ENCODE measurements around the gene EPHA4. TPM values are rescaled to one million over a fixed set of nuclear protein-coding genes. Genes with fewer than 3 reads are reported as not detected.

EPHA4 gene
- total and polyA plus RNA-seq, 7 experiments from 2014 or later = 8.3 to 42.8 (median 25.3) TPM

- peaks cover 0 to 4% (median 0%) of the 10 kb centered on the region in 5 donors for H3K36me3 Mint-ChIP-seq
- Histone ChIP-seq H3K27me3 (ENCODE audit: control insufficient read depth in 2 of 2, insufficient read depth in 2 of 2, low read length in 2 of 2) (no peaks in the 10 kb centered on the region), H3K9me3 (ENCODE audit: control insufficient read depth in 2 of 3, low read length in 3 of 3) (no peaks in the 10 kb centered on the region), H3K36me3 (ENCODE audit: control insufficient read depth in 2 of 3, insufficient read depth in 3 of 3, low read length in 3 of 3) (no peaks in the 10 kb centered on the region), H3K4me1 (ENCODE audit: control insufficient read depth in 2 of 2, insufficient read depth in 2 of 2, low read length in 2 of 2) (no peaks in the 10 kb centered on the region), H3K27ac (ENCODE audit: low read depth, low read length) (no peak overlapping the region), H3K4me3 (ENCODE audit: low read length) (no peak overlapping the region)
- ChIA-PET CTCF (no interaction called here), POLR2A (interaction anchor here (0.5 to 1.2 kb wide), 3 partner anchors 30 to 80 kb away, joined by 3 to 5 read pairs (median 3); no protein-coding TSS in a partner anchor)
- no peak overlapping the region for H3K4me3 Mint-ChIP-seq
- H3K27me3 Mint-ChIP-seq = peaks cover 7 to 22% (median 13%) of the 10 kb centered on the region in 5 donors
- H3K4me1 Mint-ChIP-seq = peaks cover 0 to 2% (median 0%) of the 10 kb centered on the region in 7 donors
- DNase-seq (no peak), ATAC-seq (no peak)
- H3K27ac Mint-ChIP-seq = no peak overlapping the region
- intact Hi-C loops (cut with micrococcal nuclease) = no loop called here
- peaks cover 2 to 15% (median 7%) of the 10 kb centered on the region in 11 donors for H3K9me3 Mint-ChIP-seq
These were observed 161.6 kb downstream of the EPHA4 start for GRCh38 chr2:221410487-221410886.

GRCh38 chr2:221407765-221408164 lies 164.3 kb downstream of the EPHA4 start:
- no peak overlapping the region for H3K4me3 Mint-ChIP-seq
- DNase-seq = no peak
- peaks cover 0 to 2% (median 0%) of the 10 kb centered on the region in 7 donors for H3K4me1 Mint-ChIP-seq
- no peaks in the 10 kb centered on the region for H3K27me3 ChIP-seq (ENCODE audit: control insufficient read depth in 2 of 2, insufficient read depth in 2 of 2, low read length in 2 of 2)
- H3K36me3 ChIP-seq (ENCODE audit: control insufficient read depth in 2 of 3, insufficient read depth in 3 of 3, low read length in 3 of 3) = no peaks in the 10 kb centered on the region
- no peak overlapping the region for H3K27ac Mint-ChIP-seq
- CTCF ChIA-PET = no interaction called here
- peaks cover 2 to 15% (median 7%) of the 10 kb centered on the region in 11 donors for H3K9me3 Mint-ChIP-seq
- H3K27me3 Mint-ChIP-seq = peaks cover 7 to 20% (median 13%) of the 10 kb centered on the region in 5 donors
- H3K9me3 ChIP-seq (ENCODE audit: control insufficient read depth in 2 of 3, low read length in 3 of 3) = no peaks in the 10 kb centered on the region
- POLR2A ChIA-PET = interaction anchor here (0.7 kb wide), 1 partner anchor 19 kb away, joined by 4 read pairs; no protein-coding TSS in a partner anchor
- intact Hi-C loops (cut with micrococcal nuclease) = no loop called here
- ATAC-seq = no peak
- H3K4me3 ChIP-seq (ENCODE audit: low read length) = no peak overlapping the region
- no peaks in the 10 kb centered on the region for H3K4me1 ChIP-seq (ENCODE audit: control insufficient read depth in 2 of 2, insufficient read depth in 2 of 2, low read length in 2 of 2)
- peaks cover 0 to 4% (median 0%) of the 10 kb centered on the region in 5 donors for H3K36me3 Mint-ChIP-seq
- no peak overlapping the region for H3K27ac ChIP-seq (ENCODE audit: low read depth, low read length)

DNA sequence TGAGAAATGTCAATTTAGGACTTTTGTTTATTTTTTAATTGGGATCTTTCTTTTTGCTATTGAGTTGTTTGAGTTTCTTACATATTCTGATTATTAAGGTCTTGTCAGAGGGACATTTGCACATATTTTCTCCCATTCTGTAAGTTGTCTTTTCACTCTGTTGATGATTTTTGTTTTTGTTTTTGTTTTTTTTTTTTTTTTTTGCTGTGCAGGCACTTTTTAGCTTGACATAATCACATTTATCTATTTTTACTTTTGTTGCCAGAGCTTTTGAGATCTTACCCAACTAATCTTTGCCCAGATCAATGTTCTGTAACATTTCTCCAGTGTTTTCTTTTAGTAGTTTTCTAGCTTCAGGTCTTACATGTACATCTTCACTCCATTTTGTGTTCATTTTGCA lies 166.6 kb downstream of the EPHA4 start:
- H3K36me3 Mint-ChIP-seq = peaks cover 0 to 4% (median 0%) of the 10 kb centered on the region in 5 donors
- DNase-seq (no peak), ATAC-seq (no peak)
- H3K4me3 Mint-ChIP-seq = no peak overlapping the region
- Histone ChIP-seq H3K27me3 (ENCODE audit: control insufficient read depth in 2 of 2, insufficient read depth in 2 of 2, low read length in 2 of 2) (no peaks in the 10 kb centered on the region), H3K27ac (ENCODE audit: low read depth, low read length) (no peak overlapping the region), H3K9me3 (ENCODE audit: control insufficient read depth in 2 of 3, low read length in 3 of 3) (no peaks in the 10 kb centered on the region), H3K4me3 (ENCODE audit: low read length) (no peak overlapping the region), H3K4me1 (ENCODE audit: control insufficient read depth in 2 of 2, insufficient read depth in 2 of 2, low read length in 2 of 2) (no peaks in the 10 kb centered on the region), H3K36me3 (ENCODE audit: control insufficient read depth in 2 of 3, insufficient read depth in 3 of 3, low read length in 3 of 3) (no peaks in the 10 kb centered on the region)
- ChIA-PET POLR2A (no interaction called here), CTCF (no interaction called here)
- peaks cover 7 to 17% (median 9%) of the 10 kb centered on the region in 5 donors for H3K27me3 Mint-ChIP-seq
- intact Hi-C loops (cut with micrococcal nuclease) = no loop called here
- peaks cover 0 to 15% (median 7%) of the 10 kb centered on the region in 11 donors for H3K9me3 Mint-ChIP-seq
- H3K4me1 Mint-ChIP-seq = peaks cover 0 to 2% (median 0%) of the 10 kb centered on the region in 7 donors
- no peak overlapping the region for H3K27ac Mint-ChIP-seq

- peaks cover 0 to 8% (median 6%) of the 10 kb centered on the region in 5 donors for H3K27me3 Mint-ChIP-seq
- no peaks in the 10 kb centered on the region for H3K36me3 ChIP-seq (ENCODE audit: control insufficient read depth in 2 of 3, insufficient read depth in 3 of 3, low read length in 3 of 3)
- peaks cover 0 to 4% (median 0%) of the 10 kb centered on the region in 5 donors for H3K36me3 Mint-ChIP-seq
- intact Hi-C loops (cut with micrococcal nuclease) = no loop called here
- ChIA-PET CTCF (no interaction called here), POLR2A (no interaction called here)
- no peak overlapping the region for H3K27ac ChIP-seq (ENCODE audit: low read depth, low read length)
- peaks cover 0 to 2% (median 0%) of the 10 kb centered on the region in 7 donors for H3K4me1 Mint-ChIP-seq
- no peaks in the 10 kb centered on the region for H3K9me3 ChIP-seq (ENCODE audit: control insufficient read depth in 2 of 3, low read length in 3 of 3)
- ATAC-seq (no peak), DNase-seq (no peak)
- H3K27ac Mint-ChIP-seq = no peak overlapping the region
- peaks cover 0 to 13% (median 7%) of the 10 kb centered on the region in 11 donors for H3K9me3 Mint-ChIP-seq
- H3K4me3 ChIP-seq (ENCODE audit: low read length) = no peak overlapping the region
- no peaks in the 10 kb centered on the region for H3K4me1 ChIP-seq (ENCODE audit: control insufficient read depth in 2 of 2, insufficient read depth in 2 of 2, low read length in 2 of 2)
- no peak overlapping the region for H3K4me3 Mint-ChIP-seq
- no peaks in the 10 kb centered on the region for H3K27me3 ChIP-seq (ENCODE audit: control insufficient read depth in 2 of 2, insufficient read depth in 2 of 2, low read length in 2 of 2)
These were observed 170.0 kb downstream of the EPHA4 start for GRCh38 chr2:221402072-221402471.

DNA sequence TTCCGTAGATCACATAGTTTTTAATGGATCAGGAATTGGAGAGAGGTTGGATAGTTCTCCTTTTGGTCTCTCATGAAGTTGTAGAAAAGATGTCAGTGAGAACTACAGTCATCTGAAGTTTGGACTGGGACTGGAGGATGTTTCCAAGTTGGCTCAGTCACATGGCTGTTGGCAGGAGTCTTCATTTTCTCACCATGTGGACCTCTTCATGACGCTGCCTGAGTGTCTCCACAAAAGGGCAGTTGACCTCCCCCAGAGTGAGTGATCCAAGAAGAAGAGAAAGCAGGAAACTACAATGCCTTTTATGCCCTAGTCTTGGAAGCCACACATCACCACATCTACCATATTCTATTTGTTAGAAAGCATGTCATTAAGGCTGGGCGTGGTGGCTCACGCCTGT lies 171.7 kb downstream of the EPHA4 start:
- Mint-ChIP-seq H3K27me3 (peaks cover 0 to 6% (median 0%) of the 10 kb centered on the region in 5 donors), H3K4me1 (no peaks in the 10 kb centered on the region), H3K4me3 (no peak overlapping the region), H3K27ac (no peak overlapping the region), H3K9me3 (peaks cover 0 to 8% (median 0%) of the 10 kb centered on the region in 11 donors), H3K36me3 (no peaks in the 10 kb centered on the region)
- DNase-seq = no peak
- ATAC-seq = no peak
- ChIA-PET CTCF (no interaction called here), POLR2A (no interaction called here)
- Histone ChIP-seq H3K4me3 (ENCODE audit: low read length) (no peak overlapping the region), H3K9me3 (ENCODE audit: control insufficient read depth in 2 of 3, low read length in 3 of 3) (no peaks in the 10 kb centered on the region), H3K27me3 (ENCODE audit: control insufficient read depth in 2 of 2, insufficient read depth in 2 of 2, low read length in 2 of 2) (no peaks in the 10 kb centered on the region), H3K27ac (ENCODE audit: low read depth, low read length) (no peak overlapping the region), H3K36me3 (ENCODE audit: control insufficient read depth in 2 of 3, insufficient read depth in 3 of 3, low read length in 3 of 3) (no peaks in the 10 kb centered on the region), H3K4me1 (ENCODE audit: control insufficient read depth in 2 of 2, insufficient read depth in 2 of 2, low read length in 2 of 2) (peaks cover 0 to under 1% of the 10 kb centered on the region in 2 donors)
- intact Hi-C loops (cut with micrococcal nuclease) = no loop called here

DNA sequence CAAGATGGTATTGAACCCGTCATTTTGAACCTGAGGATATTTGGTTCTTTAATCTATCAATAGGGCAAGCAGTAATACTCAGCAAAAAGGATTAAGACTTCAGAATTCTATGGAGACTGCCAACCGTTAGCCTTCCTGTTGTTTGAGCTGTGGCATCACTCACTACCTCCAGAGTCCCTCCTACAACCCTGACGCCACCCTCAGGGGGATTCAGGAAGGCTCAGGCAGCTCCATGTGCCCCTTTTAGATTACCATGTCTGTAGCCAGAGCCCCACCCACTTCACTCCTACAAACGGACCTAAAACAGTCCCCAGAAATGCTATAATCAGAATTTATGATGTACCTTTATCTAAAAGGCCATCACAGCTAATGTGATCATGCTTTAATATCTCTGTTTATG lies 172.9 kb downstream of the EPHA4 start:
- Histone ChIP-seq H3K4me1 (ENCODE audit: control insufficient read depth in 2 of 2, insufficient read depth in 2 of 2, low read length in 2 of 2) (peaks cover 0 to 2% of the 10 kb centered on the region in 2 donors), H3K27me3 (ENCODE audit: control insufficient read depth in 2 of 2, insufficient read depth in 2 of 2, low read length in 2 of 2) (no peaks in the 10 kb centered on the region), H3K4me3 (ENCODE audit: low read length) (no peak overlapping the region), H3K27ac (ENCODE audit: low read depth, low read length) (no peak overlapping the region), H3K9me3 (ENCODE audit: control insufficient read depth in 2 of 3, low read length in 3 of 3) (no peaks in the 10 kb centered on the region), H3K36me3 (ENCODE audit: control insufficient read depth in 2 of 3, insufficient read depth in 3 of 3, low read length in 3 of 3) (no peaks in the 10 kb centered on the region)
- no peak overlapping the region for H3K4me3 Mint-ChIP-seq
- intact Hi-C loops (cut with micrococcal nuclease) = no loop called here
- no peaks in the 10 kb centered on the region for H3K36me3 Mint-ChIP-seq
- no peak overlapping the region for H3K27ac Mint-ChIP-seq
- CTCF ChIA-PET = no interaction called here
- peaks cover 0 to 7% (median 0%) of the 10 kb centered on the region in 11 donors for H3K9me3 Mint-ChIP-seq
- no peak for DNase-seq
- H3K4me1 Mint-ChIP-seq = no peaks in the 10 kb centered on the region
- no peak for ATAC-seq
- H3K27me3 Mint-ChIP-seq = peaks cover 0 to 4% (median 0%) of the 10 kb centered on the region in 5 donors
- POLR2A ChIA-PET = no interaction called here

DNA sequence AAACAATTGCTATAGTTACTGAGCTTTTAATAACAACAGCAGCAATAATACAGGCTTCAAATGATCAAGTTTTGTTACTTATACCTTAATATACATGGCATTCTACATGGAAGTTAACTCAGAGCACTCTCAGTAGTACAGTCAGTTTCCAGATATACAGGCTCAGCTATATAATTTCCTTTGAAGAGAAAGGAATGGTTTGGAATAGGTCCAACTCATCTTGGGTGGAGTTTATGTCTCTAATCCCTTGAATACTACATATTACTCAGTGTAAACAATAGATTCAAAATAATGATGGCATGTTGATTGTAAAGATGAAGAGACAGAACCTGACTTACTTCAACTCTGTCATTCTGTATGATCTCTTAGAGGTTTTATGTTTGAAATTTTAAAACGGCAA lies 174.9 kb downstream of the EPHA4 start:
- H3K36me3 Mint-ChIP-seq = no peaks in the 10 kb centered on the region
- intact Hi-C loops (cut with micrococcal nuclease) = no loop called here

More for the DNA sequence above, 174.9 kb downstream of the EPHA4 start:
- Mint-ChIP-seq H3K9me3 (peaks cover 0 to 7% (median 0%) of the 10 kb centered on the region in 11 donors), H3K27ac (no peak overlapping the region), H3K4me3 (no peak overlapping the region), H3K4me1 (no peaks in the 10 kb centered on the region), H3K27me3 (peaks cover 0 to 4% (median 0%) of the 10 kb centered on the region in 5 donors)
- DNase-seq (no peak), ATAC-seq (no peak)
- no peaks in the 10 kb centered on the region for H3K36me3 ChIP-seq (ENCODE audit: control insufficient read depth in 2 of 3, insufficient read depth in 3 of 3, low read length in 3 of 3)
- no peak overlapping the region for H3K4me3 ChIP-seq (ENCODE audit: low read length)
- no peaks in the 10 kb centered on the region for H3K9me3 ChIP-seq (ENCODE audit: control insufficient read depth in 2 of 3, low read length in 3 of 3)
- H3K27ac ChIP-seq (ENCODE audit: low read depth, low read length) = no peak overlapping the region
- H3K4me1 ChIP-seq (ENCODE audit: control insufficient read depth in 2 of 2, insufficient read depth in 2 of 2, low read length in 2 of 2) = peaks cover 0 to 2% of the 10 kb centered on the region in 2 donors
- ChIA-PET POLR2A (no interaction called here), CTCF (no interaction called here)
- no peaks in the 10 kb centered on the region for H3K27me3 ChIP-seq (ENCODE audit: control insufficient read depth in 2 of 2, insufficient read depth in 2 of 2, low read length in 2 of 2)
